Activated T-cell treated with anti-CD3 and anti-CD28 coated beads, Interleukin-2, amount 50 U/mL, for 24 hours (primary cell): ENCODE data around the gene ZNF138.
"Not testable (repeated sequence)": the region's sequence is repeated elsewhere in the genome, so short reads cannot be mapped to it uniquely, and the experiment has no call there.

Source experiments
- DNase-seq: peaks from one replicate; pipeline ENCODE4 v3.0.0-alpha.2; 2020
- H3K27ac Mint-ChIP-seq: 2 replicates; pipeline ENCODE4 v1.8.0; 2020; ENCODE audit warnings: mild to moderate bottlenecking, mixed read lengths
- H3K27me3 Mint-ChIP-seq: 2 replicates; pipeline ENCODE4 v1.8.0; 2020; ENCODE audit warnings: mixed read lengths
- H3K36me3 Mint-ChIP-seq: 2 replicates; pipeline ENCODE4 v1.8.0; 2020; ENCODE audit warnings: low read depth, mixed read lengths
- H3K4me1 Mint-ChIP-seq: 2 replicates; pipeline ENCODE4 v1.8.0; 2020; ENCODE audit warnings: low read depth, mixed read lengths
- H3K4me3 Mint-ChIP-seq: 2 replicates; pipeline ENCODE4 v1.8.0; 2020; ENCODE audit warnings: mild to moderate bottlenecking, moderate library complexity, mixed read lengths
- H3K9me3 Mint-ChIP-seq: 2 replicates; pipeline ENCODE4 v1.8.0; 2020; ENCODE audit warnings: mixed read lengths

ZNF138 gene

DNA sequence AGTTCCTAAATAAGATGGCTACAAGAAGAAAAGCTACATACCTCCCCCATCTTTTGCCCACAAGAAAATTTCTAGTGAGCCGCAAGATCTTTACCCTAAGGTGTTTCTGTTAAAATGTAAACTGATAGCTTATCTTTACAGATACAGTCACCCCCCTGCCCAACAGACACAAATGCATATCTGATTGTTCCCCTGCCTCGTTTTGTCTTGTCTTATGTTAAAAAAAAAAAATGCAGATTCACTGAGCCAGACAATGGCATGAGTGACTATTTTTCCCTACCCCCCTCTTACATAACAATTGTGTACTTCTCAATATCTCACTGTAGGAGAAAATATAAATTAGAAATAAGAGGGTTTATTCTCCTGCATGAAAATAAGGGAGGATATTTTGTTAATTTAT, 8.5 kb downstream of the ZNF138 start:
- peaks cover 15% of the 10 kb centered on the region for H3K9me3 Mint-ChIP-seq
- DNase-seq = no peak
- no peak overlapping the region for H3K27ac Mint-ChIP-seq
- H3K36me3 Mint-ChIP-seq = peaks cover 96% of the 10 kb centered on the region
- H3K27me3 Mint-ChIP-seq = no peaks in the 10 kb centered on the region
- no peak overlapping the region for H3K4me3 Mint-ChIP-seq
- H3K4me1 Mint-ChIP-seq = peaks cover 27% of the 10 kb centered on the region

DNA sequence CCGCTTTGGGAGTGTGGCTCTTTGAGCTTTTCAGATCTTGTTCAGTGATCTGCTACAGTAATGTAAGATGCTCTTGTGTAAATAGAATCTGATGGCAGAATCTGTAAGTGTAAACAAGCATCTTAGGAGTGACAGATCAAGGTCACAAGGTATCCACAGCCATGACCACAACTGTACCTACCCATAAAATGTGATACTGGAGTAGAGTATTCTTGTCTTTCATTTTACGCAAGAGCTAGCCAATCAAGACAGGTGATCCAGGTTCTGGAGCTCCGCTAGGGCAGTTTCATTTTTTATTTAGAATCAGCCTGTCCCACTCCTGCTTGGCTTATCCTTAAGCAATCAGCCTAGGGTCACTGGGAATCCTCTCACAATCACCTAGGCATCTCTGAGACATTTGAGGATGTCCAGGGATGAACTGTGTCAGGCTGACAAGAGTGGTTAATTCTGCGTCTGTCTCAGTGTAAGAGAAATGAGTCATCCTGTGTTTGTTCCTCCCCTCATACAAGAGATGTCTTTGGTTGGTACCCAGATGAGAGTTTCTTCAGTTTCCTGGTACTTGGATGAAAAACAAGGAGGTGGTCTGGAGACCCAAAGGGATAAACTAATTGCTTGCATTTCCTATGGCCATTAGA, 13.6 kb downstream of the ZNF138 start:
- peaks cover 76% of the 10 kb centered on the region for H3K36me3 Mint-ChIP-seq
- no peak overlapping the region for H3K4me3 Mint-ChIP-seq
- H3K27me3 Mint-ChIP-seq = no peaks in the 10 kb centered on the region
- no peak overlapping the region for H3K27ac Mint-ChIP-seq
- H3K9me3 Mint-ChIP-seq = peaks cover 16% of the 10 kb centered on the region
- H3K4me1 Mint-ChIP-seq = peaks cover 6% of the 10 kb centered on the region
- DNase-seq = no peak

DNA sequence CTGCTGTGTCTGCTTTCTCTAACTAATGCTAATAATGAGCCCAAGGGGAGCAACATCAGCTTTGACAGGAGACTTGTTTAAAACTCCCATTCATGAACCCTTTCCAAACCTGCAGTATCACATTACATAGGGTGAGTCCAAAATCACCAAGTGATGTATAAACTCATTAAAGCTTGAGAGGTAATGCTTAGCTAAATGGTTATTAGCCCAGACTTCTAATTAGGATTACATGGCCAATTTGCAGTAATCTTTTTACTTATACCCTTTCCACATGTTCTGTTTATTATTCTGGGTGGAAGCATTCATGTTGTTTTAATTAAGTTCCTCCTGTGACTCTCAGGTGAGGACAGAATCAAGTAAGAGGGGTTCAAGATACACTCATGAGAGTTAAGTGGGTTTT, 17.5 kb downstream of the ZNF138 start:
- H3K9me3 Mint-ChIP-seq = peaks cover 14% of the 10 kb centered on the region
- H3K36me3 Mint-ChIP-seq = peaks cover 74% of the 10 kb centered on the region
- no peak for DNase-seq
- H3K4me3 Mint-ChIP-seq = no peak overlapping the region
- peaks cover 8% of the 10 kb centered on the region for H3K4me1 Mint-ChIP-seq
- no peak overlapping the region for H3K27ac Mint-ChIP-seq
- H3K27me3 Mint-ChIP-seq = no peaks in the 10 kb centered on the region

DNA sequence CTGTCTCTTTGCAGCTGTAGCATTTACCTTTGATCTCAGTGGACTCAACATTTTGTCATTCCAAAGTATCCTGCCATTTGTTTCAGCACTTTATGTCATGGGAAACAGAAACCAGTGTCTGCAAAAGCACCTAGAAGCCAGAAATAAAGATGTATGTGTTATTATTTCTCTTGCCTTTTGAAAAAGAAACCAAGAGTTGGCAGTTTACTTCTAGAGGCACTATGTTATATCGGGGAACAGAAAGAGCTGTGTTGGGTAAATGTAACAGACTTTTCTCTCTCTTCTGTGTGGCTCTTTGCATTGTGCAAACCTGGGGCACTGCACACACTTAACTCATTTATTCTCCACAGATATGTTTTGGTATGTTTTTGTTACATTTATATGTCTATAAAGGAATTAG, 36.7 kb downstream of the ZNF138 start:
- no peak for DNase-seq
- Mint-ChIP-seq H3K4me1 (no peaks in the 10 kb centered on the region), H3K4me3 (no peak overlapping the region), H3K36me3 (peaks cover 73% of the 10 kb centered on the region), H3K9me3 (peaks cover 51% of the 10 kb centered on the region), H3K27ac (no peak overlapping the region), H3K27me3 (no peaks in the 10 kb centered on the region)

DNA sequence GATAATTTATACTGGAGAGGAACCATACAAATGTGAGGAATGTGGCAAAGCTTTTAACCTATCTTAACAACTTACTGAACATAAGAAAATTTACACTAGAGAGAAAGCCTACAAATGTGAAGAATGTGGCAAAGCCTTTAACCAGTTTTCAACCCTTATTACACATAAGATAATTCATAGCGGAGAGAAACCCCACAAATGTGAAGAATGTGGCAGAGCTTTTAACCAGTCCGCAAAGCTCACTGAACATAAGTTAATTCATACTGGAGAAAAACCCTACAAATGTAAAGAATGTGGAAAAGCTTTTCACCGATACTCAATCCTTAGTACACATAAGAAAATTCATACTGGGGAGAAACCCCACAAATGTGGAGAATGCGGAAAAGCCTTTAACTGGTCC, 37.9 kb downstream of the ZNF138 start:
- H3K27ac Mint-ChIP-seq = no peak overlapping the region
- no peaks in the 10 kb centered on the region for H3K27me3 Mint-ChIP-seq
- peaks cover 74% of the 10 kb centered on the region for H3K36me3 Mint-ChIP-seq
- H3K4me1 Mint-ChIP-seq = no peaks in the 10 kb centered on the region
- no peak overlapping the region for H3K4me3 Mint-ChIP-seq
- no peak for DNase-seq
- H3K9me3 Mint-ChIP-seq = peaks cover 60% of the 10 kb centered on the region

DNA sequence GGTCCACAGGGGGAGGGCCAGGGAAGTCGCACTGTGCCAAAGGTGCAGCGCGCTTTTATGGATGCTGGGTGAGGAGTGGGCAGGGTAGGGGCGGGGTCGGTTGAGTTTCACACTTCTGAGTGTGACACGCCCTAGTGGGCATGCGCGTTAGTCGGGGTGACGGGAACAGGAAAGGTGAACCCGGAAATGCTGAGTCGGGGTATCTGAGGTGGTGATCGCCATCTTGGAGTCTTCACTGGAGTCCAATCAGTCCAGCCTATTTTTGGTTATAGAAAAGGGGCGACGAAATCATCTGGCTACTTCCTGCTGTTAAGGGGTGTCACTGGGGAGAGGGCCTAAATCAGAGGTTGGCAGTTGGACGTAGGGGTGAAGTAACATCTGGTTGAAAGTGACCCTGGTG, 40.8 kb downstream of the ZNF138 start:
- peaks cover 71% of the 10 kb centered on the region for H3K9me3 Mint-ChIP-seq
- H3K4me1 Mint-ChIP-seq = no peaks in the 10 kb centered on the region
- no peak for DNase-seq
- H3K27ac Mint-ChIP-seq = peak overlapping the region; percentile 11
- H3K36me3 Mint-ChIP-seq = peaks cover 68% of the 10 kb centered on the region
- no peak overlapping the region for H3K4me3 Mint-ChIP-seq
- H3K27me3 Mint-ChIP-seq = no peaks in the 10 kb centered on the region

DNA sequence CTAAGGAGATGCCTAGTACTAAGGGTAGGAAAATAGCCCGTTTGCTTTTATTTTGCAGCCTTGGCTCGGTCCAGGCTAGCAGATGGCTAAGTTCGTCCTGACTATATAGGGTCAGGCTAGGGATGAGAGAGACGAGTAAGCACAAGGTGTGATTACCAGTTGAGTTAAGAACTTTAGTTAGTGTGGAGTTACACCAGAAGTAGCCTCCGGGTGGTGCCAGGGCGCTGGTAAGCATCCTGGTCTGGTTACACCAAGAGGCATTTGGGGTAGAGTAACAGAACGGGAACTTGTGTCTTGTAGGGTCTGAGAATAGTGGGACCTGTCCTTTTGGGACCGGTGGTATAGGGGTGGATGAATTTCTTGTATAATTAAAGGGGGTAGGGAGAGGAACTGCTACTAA, 41.6 kb downstream of the ZNF138 start:
- not testable (repeated sequence) for H3K4me3 Mint-ChIP-seq, H3K27ac Mint-ChIP-seq, H3K4me1 Mint-ChIP-seq, DNase-seq, H3K27me3 Mint-ChIP-seq
- Mint-ChIP-seq H3K36me3 (peaks cover 60% of the 10 kb centered on the region), H3K9me3 (peaks cover 70% of the 10 kb centered on the region)

DNA sequence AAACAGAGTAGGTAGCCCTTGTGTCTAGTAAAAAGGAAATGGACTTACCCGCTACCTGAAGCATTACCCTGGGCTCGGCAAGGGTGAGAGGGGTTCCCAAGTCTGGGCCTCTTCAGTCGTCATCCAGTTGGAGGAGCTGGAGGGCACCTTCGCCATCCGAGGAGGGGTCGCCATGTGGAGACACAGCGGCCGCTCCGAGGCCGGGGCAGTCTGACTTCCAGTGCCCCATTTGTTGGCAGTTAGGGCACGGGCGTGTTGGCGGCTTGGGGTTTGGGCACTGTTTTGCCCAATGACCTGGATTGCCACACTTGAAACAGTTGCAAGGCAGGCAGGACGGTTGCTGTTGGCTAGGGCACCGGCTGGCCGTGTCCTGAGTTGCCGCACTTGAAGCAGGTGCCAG, 43.8 kb downstream of the ZNF138 start:
- not testable (repeated sequence) for H3K27me3 Mint-ChIP-seq, DNase-seq, H3K27ac Mint-ChIP-seq, H3K4me3 Mint-ChIP-seq, H3K4me1 Mint-ChIP-seq
- Mint-ChIP-seq H3K36me3 (peaks cover 38% of the 10 kb centered on the region), H3K9me3 (peaks cover 60% of the 10 kb centered on the region)

DNA sequence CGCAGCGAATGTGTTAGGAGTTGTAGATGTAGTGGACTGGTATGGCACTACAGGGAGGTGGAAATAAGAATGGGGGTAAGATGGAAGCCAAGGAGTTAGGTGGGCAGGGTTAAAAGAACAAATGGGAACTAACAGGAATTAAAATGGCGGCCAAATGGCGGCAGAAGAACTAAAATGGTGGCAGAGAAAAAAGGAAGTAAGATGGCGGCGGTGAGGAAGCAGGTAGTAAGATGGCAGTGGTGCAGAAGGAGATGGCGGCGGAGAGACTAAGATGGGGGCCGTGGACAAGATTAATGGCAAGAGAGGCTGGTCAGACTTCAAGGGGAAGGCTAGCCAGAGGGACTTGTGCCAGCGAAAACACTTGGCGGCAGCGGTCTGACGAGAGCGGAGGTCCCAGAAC, 44.5 kb downstream of the ZNF138 start:
- Mint-ChIP-seq H3K36me3 (peaks cover 35% of the 10 kb centered on the region), H3K27ac (no peak overlapping the region), H3K4me1 (no peaks in the 10 kb centered on the region), H3K4me3 (peak overlapping the region; percentile 29), H3K9me3 (peaks cover 61% of the 10 kb centered on the region), H3K27me3 (no peaks in the 10 kb centered on the region)
- no peak for DNase-seq

DNA sequence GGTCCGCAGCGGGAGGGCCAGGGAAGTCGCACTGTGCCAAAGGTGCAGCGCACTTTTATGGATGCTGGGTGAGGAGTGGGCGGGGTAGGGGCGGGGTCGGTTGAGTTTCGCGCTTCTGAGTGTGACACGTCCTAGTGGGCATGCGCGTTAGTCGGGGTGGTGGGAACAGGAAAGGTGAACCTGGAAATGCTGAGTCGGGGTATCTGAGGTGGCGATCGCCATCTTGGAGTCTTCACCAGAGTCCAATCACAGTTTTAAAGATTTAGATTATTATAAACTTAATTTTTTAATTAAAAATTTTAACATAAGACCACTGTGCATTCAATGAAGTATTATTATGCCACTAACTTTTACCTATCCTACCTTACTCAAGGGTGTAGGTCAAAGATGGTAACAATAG, 45.7 kb downstream of the ZNF138 start:
- peaks cover 58% of the 10 kb centered on the region for H3K9me3 Mint-ChIP-seq
- peak overlapping the region; percentile 73 for H3K4me3 Mint-ChIP-seq
- H3K27me3 Mint-ChIP-seq = no peaks in the 10 kb centered on the region

DNA sequence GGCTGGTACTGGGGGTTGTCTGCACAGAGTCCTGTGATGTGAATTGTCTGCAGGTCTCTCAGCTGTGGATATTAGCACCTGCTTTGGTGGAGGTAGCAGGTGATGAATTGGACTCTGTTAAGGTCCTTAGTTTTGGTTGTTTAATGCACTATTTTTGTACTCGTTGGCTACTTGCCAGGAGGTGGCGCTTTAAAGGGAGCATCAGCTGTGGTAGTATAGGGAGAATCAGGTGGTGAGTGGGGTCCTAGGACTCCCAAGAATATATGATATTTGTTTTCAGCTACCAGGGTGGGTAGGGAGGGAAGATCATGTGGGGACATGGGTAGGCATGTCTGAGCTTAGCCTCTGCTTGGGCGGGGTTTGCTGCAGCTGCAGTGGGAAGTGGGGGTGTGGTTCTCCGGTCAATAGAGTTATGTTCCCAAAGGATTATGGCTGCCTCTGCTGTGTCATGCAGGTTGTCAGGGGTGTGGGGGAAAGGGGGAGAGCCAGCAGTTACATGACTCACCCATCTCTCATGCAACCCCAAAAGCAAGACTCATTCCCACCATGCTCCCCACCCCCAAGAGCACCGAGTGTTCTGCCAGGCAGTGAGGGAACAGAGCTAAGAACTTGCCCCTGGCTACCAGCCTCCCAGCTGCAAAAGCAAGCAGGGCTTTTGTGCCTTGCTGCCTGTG, 55.2 kb downstream of the ZNF138 start:
- no peak overlapping the region for H3K27ac Mint-ChIP-seq
- no peaks in the 10 kb centered on the region for H3K4me1 Mint-ChIP-seq
- peaks cover 4% of the 10 kb centered on the region for H3K36me3 Mint-ChIP-seq
- no peak overlapping the region for H3K4me3 Mint-ChIP-seq
- H3K9me3 Mint-ChIP-seq = peaks cover 32% of the 10 kb centered on the region
- no peaks in the 10 kb centered on the region for H3K27me3 Mint-ChIP-seq
- DNase-seq = no peak

More for the DNA sequence above, 45.7 kb downstream of the ZNF138 start:
- Mint-ChIP-seq H3K27ac (no peak overlapping the region), H3K4me1 (no peaks in the 10 kb centered on the region), H3K36me3 (peaks cover 30% of the 10 kb centered on the region)
- peak; percentile 46 for DNase-seq

DNA sequence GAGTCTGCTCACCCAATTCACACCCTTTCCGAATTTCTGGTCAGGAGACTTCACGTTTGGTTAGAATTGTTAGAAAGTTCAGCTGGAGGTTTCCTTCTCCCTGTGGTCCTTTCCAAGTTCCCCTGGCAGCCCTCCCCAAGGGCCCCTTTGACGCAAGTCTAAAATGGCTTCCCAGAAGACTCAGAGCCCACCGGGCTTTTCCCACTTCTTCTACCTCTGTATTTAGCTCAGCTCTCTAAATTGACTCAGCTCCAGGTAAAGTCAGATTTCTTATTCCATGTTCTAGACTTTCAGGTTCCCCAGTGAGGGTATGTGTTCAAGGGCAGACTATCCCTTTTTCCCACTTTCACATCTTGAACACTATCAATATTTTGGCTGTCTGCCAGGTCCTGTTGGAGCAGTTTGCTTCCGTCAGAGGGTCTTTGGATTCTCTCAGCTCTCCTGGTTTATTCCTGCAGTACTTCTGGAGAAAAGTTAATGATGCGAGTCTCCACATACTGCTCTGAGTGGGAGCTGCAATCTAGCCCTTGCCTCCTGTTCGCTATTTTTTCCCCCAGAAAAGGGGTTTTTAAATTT, 55.8 kb downstream of the ZNF138 start:
- H3K4me1 Mint-ChIP-seq = no peaks in the 10 kb centered on the region
- no peak for DNase-seq
- no peaks in the 10 kb centered on the region for H3K27me3 Mint-ChIP-seq
- H3K36me3 Mint-ChIP-seq = peaks cover 3% of the 10 kb centered on the region
- peaks cover 30% of the 10 kb centered on the region for H3K9me3 Mint-ChIP-seq
- H3K4me3 Mint-ChIP-seq = no peak overlapping the region
- H3K27ac Mint-ChIP-seq = no peak overlapping the region

DNA sequence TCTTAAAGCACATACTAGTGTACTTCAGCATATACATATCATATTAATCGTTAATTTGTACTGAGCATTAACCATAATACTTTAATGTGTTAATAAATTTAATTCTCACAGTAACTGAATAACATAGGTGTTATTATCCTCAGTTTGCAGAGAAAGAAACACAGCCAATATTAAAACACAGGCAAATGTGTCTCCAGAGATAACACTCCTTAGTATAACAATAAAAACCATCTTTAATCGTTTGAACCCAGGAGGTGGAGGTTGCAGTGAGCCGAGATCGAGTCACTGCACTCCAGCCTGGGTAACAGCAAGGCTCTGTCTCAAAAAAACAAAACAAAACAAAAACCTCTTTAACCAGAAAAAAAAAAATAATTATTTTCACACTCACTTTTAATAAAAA, 59.5 kb downstream of the ZNF138 start:
- Mint-ChIP-seq H3K4me3 (no peak overlapping the region), H3K36me3 (peaks cover 3% of the 10 kb centered on the region), H3K27me3 (no peaks in the 10 kb centered on the region), H3K4me1 (no peaks in the 10 kb centered on the region), H3K9me3 (peaks cover 10% of the 10 kb centered on the region), H3K27ac (no peak overlapping the region)
- no peak for DNase-seq

DNA sequence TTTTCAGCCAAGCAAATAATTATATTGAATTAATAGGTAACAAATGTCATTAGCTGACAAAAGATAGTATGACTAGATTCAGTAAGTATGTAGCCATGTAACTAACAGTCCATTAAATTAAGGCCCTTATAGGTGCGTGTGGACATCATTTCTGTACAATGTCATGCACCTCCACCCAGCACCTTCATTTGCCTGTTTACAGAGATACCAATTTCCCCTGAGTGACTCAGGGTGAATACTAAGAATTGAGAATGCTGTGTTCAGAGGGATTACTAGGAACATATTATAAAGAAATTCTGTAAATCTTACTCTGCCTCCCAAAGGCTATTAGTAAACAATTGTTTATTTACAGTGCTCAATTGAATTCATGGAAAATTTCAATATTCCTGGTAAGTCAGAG, 60.7 kb downstream of the ZNF138 start:
- no peaks in the 10 kb centered on the region for H3K27me3 Mint-ChIP-seq
- H3K4me3 Mint-ChIP-seq = no peak overlapping the region
- H3K27ac Mint-ChIP-seq = no peak overlapping the region
- H3K36me3 Mint-ChIP-seq = peaks cover 3% of the 10 kb centered on the region
- no peak for DNase-seq
- H3K9me3 Mint-ChIP-seq = peaks cover 10% of the 10 kb centered on the region
- no peaks in the 10 kb centered on the region for H3K4me1 Mint-ChIP-seq

DNA sequence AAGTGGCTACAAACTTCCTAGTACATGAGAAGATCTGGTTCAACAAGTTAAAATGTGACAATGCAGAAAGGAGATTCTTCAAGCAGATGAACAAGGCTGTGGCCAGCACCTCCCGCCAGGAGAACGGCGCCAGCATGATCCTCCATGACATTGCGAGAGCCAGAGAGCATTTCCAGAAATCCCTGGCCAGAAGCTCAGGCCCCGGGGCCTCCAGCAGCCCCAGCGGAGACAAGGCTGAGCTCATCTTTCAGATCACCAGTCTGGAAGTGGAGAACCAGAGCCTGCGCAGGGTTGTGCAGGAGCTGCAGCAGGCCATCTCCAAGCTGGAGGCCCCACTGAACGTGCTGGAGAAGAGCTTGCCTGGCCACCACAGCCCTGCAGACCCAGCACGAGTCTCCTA, 68.8 kb downstream of the ZNF138 start:
- Mint-ChIP-seq H3K9me3 (peaks cover 7% of the 10 kb centered on the region), H3K36me3 (no peaks in the 10 kb centered on the region), H3K4me1 (no peaks in the 10 kb centered on the region), H3K27ac (no peak overlapping the region), H3K27me3 (no peaks in the 10 kb centered on the region), H3K4me3 (no peak overlapping the region)
- DNase-seq = no peak
